HG02870 (cell line): Measurements from ENCODE around the gene GTF2A1L.
"Not testable (repeated sequence)": the region's sequence is repeated elsewhere in the genome, so short reads cannot be mapped to it uniquely, and the experiment has no call there.

Experiments used
- ATAC-seq: cut with Tn5 transposase; IDR thresholded peaks from one replicate; pipeline ENCODE4 v1.9.1; 2021; ENCODE audit warnings: mild to moderate bottlenecking, moderate library complexity; ENCODE audit not compliant: unreplicated experiment

Gene GTF2A1L

GRCh38 chr2:48696881-48697280, 79.2 kb downstream of the GTF2A1L start:
- no peak for ATAC-seq

GRCh38 chr2:48699348-48699930, 81.8 kb downstream of the GTF2A1L start:
- no peak for ATAC-seq

GRCh38 chr2:48703621-48704020, 86.0 kb downstream of the GTF2A1L start:
- ATAC-seq = not testable (repeated sequence)

GRCh38 chr2:48707466-48707865, 89.8 kb downstream of the GTF2A1L start:
- no peak for ATAC-seq

- ATAC-seq = no peak
Observed at GRCh38 chr2:48709096-48710034, 91.7 kb downstream of the GTF2A1L start.

GRCh38 chr2:48711343-48711742, 93.7 kb downstream of the GTF2A1L start:
- no peak for ATAC-seq

GRCh38 chr2:48712151-48712550, 94.5 kb downstream of the GTF2A1L start:
- ATAC-seq = no peak

GRCh38 chr2:48713647-48714046, 96.0 kb downstream of the GTF2A1L start:
- ATAC-seq = no peak

- ATAC-seq = no peak
Observed at GRCh38 chr2:48714245-48714644, 96.6 kb downstream of the GTF2A1L start.

GRCh38 chr2:48715042-48715899, 97.6 kb downstream of the GTF2A1L start:
- no peak for ATAC-seq

- no peak for ATAC-seq
Observed at GRCh38 chr2:48715956-48716355, 98.3 kb downstream of the GTF2A1L start.

GRCh38 chr2:48717846-48718245, 100.2 kb downstream of the GTF2A1L start:
- ATAC-seq = no peak

GRCh38 chr2:48719480-48720177, 102.0 kb downstream of the GTF2A1L start:
- no peak for ATAC-seq

- ATAC-seq = no peak
Observed at GRCh38 chr2:48721158-48721557, 103.5 kb downstream of the GTF2A1L start.

- ATAC-seq = no peak
Observed at GRCh38 chr2:48722391-48722790, 104.7 kb downstream of the GTF2A1L start.

- ATAC-seq = no peak
Observed at GRCh38 chr2:48723129-48723528, 105.5 kb downstream of the GTF2A1L start.

- no peak for ATAC-seq
Observed at GRCh38 chr2:48724278-48724677, 106.6 kb downstream of the GTF2A1L start.

- ATAC-seq = no peak
Observed at GRCh38 chr2:48725696-48726494, 108.2 kb downstream of the GTF2A1L start.

- no peak for ATAC-seq
Observed at GRCh38 chr2:48727560-48727959, 109.9 kb downstream of the GTF2A1L start.

GRCh38 chr2:48728295-48728694, 110.6 kb downstream of the GTF2A1L start:
- ATAC-seq = no peak
